Hepatocyte (in vitro differentiated cells): Measurements from ENCODE around the gene DYDC2.

Source experiments
- CTCF ChIP-seq: fragments of 200-600 bp; sonication (generic); IDR thresholded peaks from 2 replicates; pipeline ENCODE4 v1.5.1; 2016; ENCODE audit warnings: antibody characterized with exemption, mild to moderate bottlenecking; ENCODE audit not compliant: poor library complexity
- EZH2 ChIP-seq: fragments of 200-600 bp; sonication (generic); IDR thresholded peaks from 2 replicates; pipeline ENCODE4 v1.6.1; 2016; ENCODE audit warnings: antibody characterized with exemption, mild to moderate bottlenecking, borderline replicate concordance
- EZH2phosphoT487 ChIP-seq: fragments of 200-600 bp; sonication (generic); IDR thresholded peaks from one replicate; pipeline ENCODE4 v1.6.1; 2018; ENCODE audit warnings: antibody characterized with exemption, mild to moderate bottlenecking, low read depth, moderate library complexity; ENCODE audit not compliant: unreplicated experiment, severe bottlenecking

DNA sequence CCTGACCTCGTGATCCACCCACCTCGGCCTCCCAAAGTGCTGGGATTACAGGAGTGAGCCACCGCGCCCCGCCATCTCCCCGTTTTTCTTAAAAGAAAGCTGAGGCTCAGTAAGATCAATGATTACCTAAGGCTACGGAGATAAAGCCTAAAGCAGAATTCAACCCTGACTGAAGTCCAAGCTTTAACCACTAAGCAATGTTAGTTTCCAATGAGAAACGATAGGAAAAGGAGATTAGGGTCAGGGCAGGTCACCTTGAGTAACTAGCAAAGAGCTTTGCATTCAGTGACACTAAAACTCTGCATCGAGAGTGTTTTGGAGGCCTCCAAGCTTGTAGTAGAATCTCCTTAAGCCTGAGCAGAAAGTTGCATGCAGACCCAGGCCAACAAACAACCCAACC, 34.2 kb downstream of the DYDC2 start:
- TF ChIP-seq CTCF (no peak), EZH2 (no peak), EZH2phosphoT487 (no peak)
